Measurements from ENCODE around the gene WIPF1. TPM values are rescaled to one million over a fixed set of nuclear protein-coding genes. Genes with fewer than 3 reads are reported as not detected.

Gene WIPF1
- total and polyA plus RNA-seq, 4 donors: 40.9 to 118 (median 79.2) TPM

DNA sequence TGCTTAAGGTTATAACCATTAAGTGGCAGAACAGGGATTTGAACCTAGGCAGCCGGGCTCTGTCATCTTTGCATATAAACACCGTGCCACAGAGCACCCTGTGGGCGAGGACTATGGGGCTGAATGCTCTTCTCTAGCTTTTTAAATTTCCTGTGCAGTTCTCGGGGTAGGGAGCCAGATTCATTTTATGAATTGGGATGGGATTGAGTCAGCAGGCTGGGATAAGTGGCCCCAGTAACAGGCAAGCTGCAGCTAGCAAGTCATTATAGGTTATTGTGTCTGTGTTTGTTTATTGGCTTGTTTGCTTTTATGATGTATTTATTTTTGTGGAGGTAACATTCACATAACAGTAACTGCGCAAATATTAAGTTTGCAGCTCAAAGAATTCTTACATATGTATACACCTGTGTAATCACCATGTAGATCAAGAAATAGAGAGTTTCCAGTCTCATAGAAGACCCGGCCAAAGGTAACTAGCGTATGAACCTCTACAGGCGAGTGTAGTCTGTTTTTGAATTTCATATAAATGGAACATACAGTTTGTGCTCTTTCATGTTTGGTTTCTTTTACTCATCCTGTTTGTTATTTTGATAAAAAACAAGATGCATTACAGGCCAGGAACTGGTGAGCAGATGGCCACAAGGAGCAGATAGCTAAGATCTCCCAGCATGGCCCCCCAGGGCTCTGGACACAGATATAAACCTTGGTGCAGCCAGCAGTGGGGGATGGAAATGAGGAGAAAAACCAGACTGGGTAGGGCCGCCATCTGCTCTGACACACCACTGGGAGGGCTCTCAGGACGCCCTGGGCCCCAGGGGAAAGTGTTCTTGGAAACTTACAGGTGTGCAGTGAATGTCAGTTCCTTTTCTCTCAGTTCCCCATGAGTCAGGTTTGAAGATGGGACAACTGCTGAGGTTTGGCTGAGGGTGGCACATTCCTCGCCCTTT is 61.6 kb downstream of the WIPF1 start:
- no peaks in the 10 kb centered on the region for H3K9me3 ChIP-seq (ENCODE audit: control insufficient read depth, low read length)
- H3K27ac ChIP-seq (ENCODE audit: low read depth in 1 of 2, low read length in 2 of 2): no peak overlapping the region
- H3K36me3 ChIP-seq (ENCODE audit: control insufficient read depth in 1 of 2, insufficient read depth in 2 of 2, low read length in 1 of 2): no peaks in the 10 kb centered on the region
- WGBS, 2 donors: 93 to 94% methylated on average over 11 of the region's 11 CpGs
- peaks cover 0 to 2% of the 10 kb centered on the region in 2 donors for H3K27me3 ChIP-seq (ENCODE audit: control insufficient read depth in 1 of 2, insufficient read depth in 2 of 2, low read length in 1 of 2)
- intact Hi-C loops (cut with DNase I): no loop called here
- H3K4me1 ChIP-seq (ENCODE audit: control insufficient read depth in 1 of 2, insufficient read depth in 2 of 2, low read length in 2 of 2): no peaks in the 10 kb centered on the region
- ATAC-seq (ENCODE audit: low FRiP score) (no peak), DNase-seq (no peak)
- H3K4me3 ChIP-seq (ENCODE audit: low read length in 2 of 2): no peak overlapping the region

DNA sequence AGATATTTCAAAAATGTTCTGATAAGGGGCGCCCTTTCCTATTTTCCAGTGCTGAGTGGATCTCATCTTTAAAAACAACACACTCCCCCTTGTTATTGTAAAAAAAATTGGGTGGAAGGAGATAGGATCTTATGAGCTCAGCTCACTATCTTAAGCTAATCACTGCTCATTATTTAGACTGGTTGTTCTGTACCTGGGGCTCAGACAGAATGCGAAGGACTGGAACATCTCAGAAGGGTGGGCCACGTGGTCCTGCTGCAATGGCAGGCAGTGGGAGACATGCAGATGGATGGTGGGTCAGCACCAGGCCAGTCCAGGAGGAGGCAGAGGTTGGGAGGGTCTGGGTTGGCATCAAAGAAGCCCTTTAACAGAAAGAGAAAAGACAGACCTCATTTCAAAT is 62.5 kb downstream of the WIPF1 start:
- intact Hi-C loops (cut with DNase I): no loop called here

DNA sequence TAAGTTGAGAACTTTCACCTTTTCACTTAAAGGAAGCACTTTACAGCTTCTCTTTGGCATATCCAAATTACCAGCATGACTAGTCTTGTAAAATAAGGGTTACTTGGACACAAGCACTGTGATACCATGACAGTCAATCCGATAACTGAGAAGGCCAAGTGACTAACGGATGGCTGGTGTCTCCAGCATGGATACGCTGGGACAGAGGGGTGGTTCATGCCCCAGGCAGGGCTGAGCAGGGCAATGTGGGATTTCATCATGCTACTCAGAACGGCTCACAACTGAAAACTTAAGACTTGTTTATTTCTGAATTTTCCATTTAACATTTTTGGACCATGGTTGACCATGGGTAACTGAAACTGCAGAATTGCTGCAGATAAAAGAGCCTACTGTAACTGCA is 67.7 kb downstream of the WIPF1 start:
- WGBS, 2 donors: 78 to 81% methylated on average over 4 of the region's 4 CpGs
- no peaks in the 10 kb centered on the region for H3K36me3 ChIP-seq (ENCODE audit: control insufficient read depth in 1 of 2, insufficient read depth in 2 of 2, low read length in 1 of 2)
- no peak overlapping the region for H3K27ac ChIP-seq (ENCODE audit: low read depth in 1 of 2, low read length in 2 of 2)
- H3K4me3 ChIP-seq (ENCODE audit: low read length in 2 of 2): no peak overlapping the region
- intact Hi-C loops (cut with DNase I): loop anchor here in 1 of 2 donors (10.0 kb wide), 1 partner anchor 65 kb away; no protein-coding TSS in a partner anchor
- ATAC-seq (ENCODE audit: low FRiP score) (no peak), DNase-seq (no peak)
- no peaks in the 10 kb centered on the region for H3K9me3 ChIP-seq (ENCODE audit: control insufficient read depth, low read length)
- H3K4me1 ChIP-seq (ENCODE audit: control insufficient read depth in 1 of 2, insufficient read depth in 2 of 2, low read length in 2 of 2): no peaks in the 10 kb centered on the region
- no peaks in the 10 kb centered on the region for H3K27me3 ChIP-seq (ENCODE audit: control insufficient read depth in 1 of 2, insufficient read depth in 2 of 2, low read length in 1 of 2)

More for the DNA sequence above, 62.5 kb downstream of the WIPF1 start:
- whole genome bisulfite sequencing, 2 donors: 67 to 71% methylated on average over 3 of the region's 3 CpGs
- Histone ChIP-seq H3K27ac (ENCODE audit: low read depth in 1 of 2, low read length in 2 of 2) (no peak overlapping the region), H3K4me3 (ENCODE audit: low read length in 2 of 2) (no peak overlapping the region), H3K4me1 (ENCODE audit: control insufficient read depth in 1 of 2, insufficient read depth in 2 of 2, low read length in 2 of 2) (no peaks in the 10 kb centered on the region), H3K27me3 (ENCODE audit: control insufficient read depth in 1 of 2, insufficient read depth in 2 of 2, low read length in 1 of 2) (no peaks in the 10 kb centered on the region), H3K9me3 (ENCODE audit: control insufficient read depth, low read length) (no peaks in the 10 kb centered on the region), H3K36me3 (ENCODE audit: control insufficient read depth in 1 of 2, insufficient read depth in 2 of 2, low read length in 1 of 2) (no peaks in the 10 kb centered on the region)
- DNase-seq: no peak
- ATAC-seq (ENCODE audit: low FRiP score): no peak

DNA sequence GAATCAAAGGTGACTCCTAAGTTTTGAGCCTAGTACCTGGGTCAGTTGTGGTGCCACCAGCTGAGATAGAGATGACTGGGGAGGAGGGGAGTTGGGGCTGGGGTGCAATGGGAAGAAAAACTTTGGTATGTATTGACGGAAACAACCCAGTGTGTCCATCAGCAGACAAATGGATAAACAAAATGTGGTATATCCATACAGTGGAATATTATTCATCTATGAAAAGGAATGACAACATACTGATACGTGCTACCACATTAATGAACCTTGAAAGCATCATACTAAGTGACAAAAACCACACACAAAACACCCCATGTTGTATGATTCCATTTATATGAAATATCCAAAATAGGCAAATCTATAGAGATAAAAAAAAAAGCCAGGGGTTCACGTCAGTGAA is 69.6 kb downstream of the WIPF1 start:
- Histone ChIP-seq H3K27me3 (ENCODE audit: control insufficient read depth in 1 of 2, insufficient read depth in 2 of 2, low read length in 1 of 2) (no peaks in the 10 kb centered on the region), H3K36me3 (ENCODE audit: control insufficient read depth in 1 of 2, insufficient read depth in 2 of 2, low read length in 1 of 2) (no peaks in the 10 kb centered on the region)
- no peak for DNase-seq

DNA sequence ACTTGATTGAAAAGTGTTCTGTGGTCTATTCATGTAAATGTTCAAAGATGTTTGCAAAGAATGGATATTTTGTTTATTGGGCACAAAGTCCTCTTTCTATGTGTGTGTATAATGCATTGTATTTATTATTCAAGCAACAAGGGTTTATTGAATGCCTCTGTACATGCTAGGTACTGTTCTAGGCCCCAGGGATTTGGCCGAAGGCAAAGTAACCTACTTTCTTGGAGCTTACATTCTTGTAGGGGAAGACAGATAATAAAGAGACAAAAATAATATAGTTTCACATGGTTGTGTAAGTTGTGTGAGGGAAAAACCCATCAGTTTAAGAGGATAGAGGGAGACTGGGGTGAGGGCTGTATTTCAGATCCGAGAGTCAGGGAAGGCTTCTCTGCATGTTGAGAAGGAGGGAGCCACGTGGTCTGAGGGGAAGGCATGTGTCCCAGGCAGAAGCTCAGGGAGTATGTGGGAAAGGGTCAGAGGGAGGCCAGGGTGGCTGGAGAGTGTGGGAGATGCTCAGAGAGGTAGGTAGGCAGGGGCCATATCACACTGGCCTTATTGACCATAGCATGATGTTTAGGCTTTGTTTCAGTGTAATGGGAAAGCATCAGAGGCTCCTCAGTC is 70.4 kb downstream of the WIPF1 start:
- WGBS, 2 donors: 84 to 90% methylated on average over 3 of the region's 3 CpGs
- H3K4me3 ChIP-seq (ENCODE audit: low read length in 2 of 2): no peak overlapping the region
- ATAC-seq (ENCODE audit: low FRiP score) (no peak), DNase-seq (no peak)
- H3K4me1 ChIP-seq (ENCODE audit: control insufficient read depth in 1 of 2, insufficient read depth in 2 of 2, low read length in 2 of 2): no peaks in the 10 kb centered on the region
- H3K27ac ChIP-seq (ENCODE audit: low read depth in 1 of 2, low read length in 2 of 2): no peak overlapping the region
- no peaks in the 10 kb centered on the region for H3K27me3 ChIP-seq (ENCODE audit: control insufficient read depth in 1 of 2, insufficient read depth in 2 of 2, low read length in 1 of 2)
- no peaks in the 10 kb centered on the region for H3K36me3 ChIP-seq (ENCODE audit: control insufficient read depth in 1 of 2, insufficient read depth in 2 of 2, low read length in 1 of 2)
- intact Hi-C loops (cut with DNase I): loop anchor here in 1 of 2 donors (10.0 kb wide), 1 partner anchor 62 kb away; no protein-coding TSS in a partner anchor
- H3K9me3 ChIP-seq (ENCODE audit: control insufficient read depth, low read length): no peaks in the 10 kb centered on the region

More for the DNA sequence above, 69.6 kb downstream of the WIPF1 start:
- Histone ChIP-seq H3K4me3 (ENCODE audit: low read length in 2 of 2) (no peak overlapping the region), H3K9me3 (ENCODE audit: control insufficient read depth, low read length) (no peaks in the 10 kb centered on the region), H3K27ac (ENCODE audit: low read depth in 1 of 2, low read length in 2 of 2) (no peak overlapping the region), H3K4me1 (ENCODE audit: control insufficient read depth in 1 of 2, insufficient read depth in 2 of 2, low read length in 2 of 2) (no peaks in the 10 kb centered on the region)
- ATAC-seq (ENCODE audit: low FRiP score): no peak
- intact Hi-C loops (cut with DNase I): loop anchor here in 1 of 2 donors (10.0 kb wide), 1 partner anchor 63 kb away; no protein-coding TSS in a partner anchor
- 93 to 95% methylated on average over 3 of the region's 3 CpGs for WGBS, 2 donors

DNA sequence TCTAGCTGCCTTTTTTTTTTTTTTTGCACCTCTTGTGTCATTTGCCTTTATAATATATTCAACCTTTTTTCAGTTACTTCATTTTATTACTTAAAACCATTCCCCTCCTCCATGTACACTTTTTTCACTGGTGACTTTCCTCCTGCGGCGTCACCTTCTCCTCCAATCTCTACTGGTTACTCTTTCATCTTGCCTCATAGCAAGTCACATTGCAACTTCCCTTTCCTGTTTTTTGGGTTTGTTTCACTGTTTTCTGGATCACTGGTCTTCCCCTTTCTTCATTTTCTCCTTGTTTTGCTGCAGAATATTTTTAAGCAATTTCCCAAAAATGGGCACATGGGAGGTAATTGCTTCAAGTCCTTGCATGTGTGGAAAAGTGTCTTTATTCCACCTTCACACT is 73.1 kb downstream of the WIPF1 start:
- Histone ChIP-seq H3K9me3 (ENCODE audit: control insufficient read depth, low read length) (no peaks in the 10 kb centered on the region), H3K4me1 (ENCODE audit: control insufficient read depth in 1 of 2, insufficient read depth in 2 of 2, low read length in 2 of 2) (no peaks in the 10 kb centered on the region), H3K27me3 (ENCODE audit: control insufficient read depth in 1 of 2, insufficient read depth in 2 of 2, low read length in 1 of 2) (no peaks in the 10 kb centered on the region), H3K36me3 (ENCODE audit: control insufficient read depth in 1 of 2, insufficient read depth in 2 of 2, low read length in 1 of 2) (no peaks in the 10 kb centered on the region), H3K4me3 (ENCODE audit: low read length in 2 of 2) (no peak overlapping the region), H3K27ac (ENCODE audit: low read depth in 1 of 2, low read length in 2 of 2) (no peak overlapping the region)
- WGBS, 2 donors: 87 to 96% methylated on average over 2 of the region's 2 CpGs
- intact Hi-C loops (cut with DNase I): loop anchor here (5.0 to 10.0 kb wide), 2 partner anchors 60 to 62 kb away; no protein-coding TSS in a partner anchor
- no peak for DNase-seq
- ATAC-seq (ENCODE audit: low FRiP score): no peak

DNA sequence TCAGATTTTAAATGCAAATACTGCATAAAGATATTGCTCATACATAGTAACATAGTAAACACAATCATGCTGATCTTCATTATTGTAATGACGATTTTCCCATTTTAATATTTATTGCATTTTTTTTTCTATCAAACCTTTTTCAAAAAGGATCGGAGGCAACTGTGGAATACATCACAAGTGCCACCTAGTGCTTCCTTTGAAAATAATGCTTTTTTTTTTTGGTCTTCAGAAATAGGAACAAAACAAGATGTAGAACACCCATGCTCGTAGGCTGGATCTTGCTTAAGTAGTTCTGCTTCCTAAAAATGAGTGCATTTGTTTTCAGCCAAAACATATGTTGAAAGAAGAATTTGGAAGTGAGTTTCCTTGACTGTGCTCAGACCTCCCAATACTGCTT is 75.1 kb downstream of the WIPF1 start:
- intact Hi-C loops (cut with DNase I): loop anchor here (5.0 to 10.0 kb wide), 2 partner anchors 58 to 60 kb away; no protein-coding TSS in a partner anchor
- 9 to 13% methylated on average over 3 of the region's 3 CpGs for whole genome bisulfite sequencing, 2 donors
- DNase-seq (no peak), ATAC-seq (ENCODE audit: low FRiP score) (no peak)
- no peaks in the 10 kb centered on the region for H3K9me3 ChIP-seq (ENCODE audit: control insufficient read depth, low read length)
- no peak overlapping the region for H3K4me3 ChIP-seq (ENCODE audit: low read length in 2 of 2)
- no peaks in the 10 kb centered on the region for H3K4me1 ChIP-seq (ENCODE audit: control insufficient read depth in 1 of 2, insufficient read depth in 2 of 2, low read length in 2 of 2)
- H3K27ac ChIP-seq (ENCODE audit: low read depth in 1 of 2, low read length in 2 of 2): no peak overlapping the region
- H3K36me3 ChIP-seq (ENCODE audit: control insufficient read depth in 1 of 2, insufficient read depth in 2 of 2, low read length in 1 of 2): no peaks in the 10 kb centered on the region
- no peaks in the 10 kb centered on the region for H3K27me3 ChIP-seq (ENCODE audit: control insufficient read depth in 1 of 2, insufficient read depth in 2 of 2, low read length in 1 of 2)

DNA sequence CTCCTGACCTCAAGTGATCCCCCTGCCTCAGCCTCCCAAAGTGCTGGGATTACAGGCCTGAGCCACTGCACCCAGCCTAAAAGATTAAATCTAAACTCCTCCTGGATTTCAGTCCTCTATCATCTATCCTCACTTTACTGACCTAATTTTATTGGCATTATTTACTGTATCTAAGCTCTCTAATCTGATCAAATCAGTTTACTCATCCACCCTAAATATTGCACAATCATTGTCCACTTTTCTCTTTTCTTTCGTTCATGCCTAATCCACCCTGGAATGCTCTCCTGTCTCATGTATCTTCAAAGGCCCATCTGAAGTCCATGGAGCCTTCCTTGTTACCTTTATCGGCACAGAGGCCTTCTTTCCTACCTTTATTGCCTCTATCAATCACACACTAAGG is 79.2 kb downstream of the WIPF1 start:
- 95 to 97% methylated on average over 2 of the region's 2 CpGs for WGBS, 2 donors
- no peak for ATAC-seq (ENCODE audit: low FRiP score)

More for the DNA sequence above, 79.2 kb downstream of the WIPF1 start:
- no peaks in the 10 kb centered on the region for H3K36me3 ChIP-seq (ENCODE audit: control insufficient read depth in 1 of 2, insufficient read depth in 2 of 2, low read length in 1 of 2)
- no peaks in the 10 kb centered on the region for H3K27me3 ChIP-seq (ENCODE audit: control insufficient read depth in 1 of 2, insufficient read depth in 2 of 2, low read length in 1 of 2)
- no peak overlapping the region for H3K4me3 ChIP-seq (ENCODE audit: low read length in 2 of 2)
- no peak overlapping the region for H3K27ac ChIP-seq (ENCODE audit: low read depth in 1 of 2, low read length in 2 of 2)
- no peaks in the 10 kb centered on the region for H3K9me3 ChIP-seq (ENCODE audit: control insufficient read depth, low read length)
- H3K4me1 ChIP-seq (ENCODE audit: control insufficient read depth in 1 of 2, insufficient read depth in 2 of 2, low read length in 2 of 2): no peaks in the 10 kb centered on the region
- intact Hi-C loops (cut with DNase I): no loop called here
- DNase-seq: no peak

All from aorta (tissue), 5 donors.